Uterus (tissue), 4 donors: ENCODE data around the gene LUC7L2. TPM values are rescaled to one million over a fixed set of nuclear protein-coding genes. Genes with fewer than 3 reads are reported as not detected.
"Not testable (repeated sequence)": the region's sequence is repeated elsewhere in the genome, so short reads cannot be mapped to it uniquely, and the experiment has no call there.

Experiments used
- DNase-seq, 2 donors: peaks; one replicate each; pipeline ENCODE4 v3.0.0-alpha.2; 2019 to 2020
- H3K27ac ChIP-seq, 2 donors: fragments of 200-600 bp; sonication (generic); 1 replicate in 1 of 2; 2 replicates in 1 of 2; pipeline ENCODE4 v1.5.1; 2016 to 2018
- H3K27me3 ChIP-seq, 2 donors: fragments of 200-600 bp; sonication (generic); one replicate each; pipeline ENCODE4 v1.5.1; 2018 to 2019; ENCODE audit warnings: control low read depth in 1 of 2
- H3K36me3 ChIP-seq, 2 donors: fragments of 200-600 bp; sonication (generic); one replicate each; pipeline ENCODE4 v1.5.1; 2019; ENCODE audit warnings: control low read depth in 1 of 2
- H3K4me1 ChIP-seq, 2 donors: fragments of 200-600 bp; sonication (generic); one replicate each; pipeline ENCODE4 v1.5.1; 2018 to 2019; ENCODE audit warnings: control low read depth in 1 of 2
- H3K4me3 ChIP-seq, 2 donors: fragments of 200-600 bp; sonication (generic); 1 replicate in 1 of 2; 2 replicates in 1 of 2; pipeline ENCODE4 v1.5.1; 2018 to 2019; ENCODE audit warnings: mild to moderate bottlenecking in 1 of 2
- H3K9me3 ChIP-seq, 2 donors: fragments of 200-600 bp; sonication (generic); one replicate each; pipeline ENCODE4 v1.5.1; 2019; ENCODE audit warnings: control low read depth in 1 of 2
- POLR2A ChIP-seq, 2 donors: fragments of 450-650 bp; IDR thresholded peaks; one replicate each; pipeline ENCODE4 v1.6.1; 2016; ENCODE audit warnings: antibody characterized with exemption in 2 of 2, mild to moderate bottlenecking in 1 of 2, moderate library complexity in 1 of 2
- intact Hi-C: fragments of 100-400 bp; cut with DNase I; formaldehyde crosslinking; loops from one replicate; pipeline ENCODE4 v1.15.1; 2023; ENCODE audit warnings: low total_unique reads
- total RNA-seq, 4 donors: library from RNA; depleted of rRNA in 3 of 4; stranded (reverse); fragments of >200 nt in 3 of 4; gene quantifications; one replicate each; pipeline versions ENCODE4 v1.1.0 to v1.2.4, GENCODE V29; 2014 to 2023
- TF ChIP-seq, protein P1 (sequence below), 4 experiments: fragments of 200-600 bp in 2 of 4; fragments of 450-650 bp in 2 of 4; sonication (generic) in 2 of 4; IDR thresholded peaks; one replicate each; pipeline ENCODE4 v1.5.1; 2016 to 2019; ENCODE audit warnings: antibody characterized with exemption in 4 of 4, mild to moderate bottlenecking in 2 of 4, moderate library complexity in 1 of 4
- donor health status: DM: yes; HTN: yes; CAD: no.

LUC7L2 gene
- total RNA-seq, 4 donors from 2014 or later = 37.4 to 142 (median 72.6) TPM

DNA sequence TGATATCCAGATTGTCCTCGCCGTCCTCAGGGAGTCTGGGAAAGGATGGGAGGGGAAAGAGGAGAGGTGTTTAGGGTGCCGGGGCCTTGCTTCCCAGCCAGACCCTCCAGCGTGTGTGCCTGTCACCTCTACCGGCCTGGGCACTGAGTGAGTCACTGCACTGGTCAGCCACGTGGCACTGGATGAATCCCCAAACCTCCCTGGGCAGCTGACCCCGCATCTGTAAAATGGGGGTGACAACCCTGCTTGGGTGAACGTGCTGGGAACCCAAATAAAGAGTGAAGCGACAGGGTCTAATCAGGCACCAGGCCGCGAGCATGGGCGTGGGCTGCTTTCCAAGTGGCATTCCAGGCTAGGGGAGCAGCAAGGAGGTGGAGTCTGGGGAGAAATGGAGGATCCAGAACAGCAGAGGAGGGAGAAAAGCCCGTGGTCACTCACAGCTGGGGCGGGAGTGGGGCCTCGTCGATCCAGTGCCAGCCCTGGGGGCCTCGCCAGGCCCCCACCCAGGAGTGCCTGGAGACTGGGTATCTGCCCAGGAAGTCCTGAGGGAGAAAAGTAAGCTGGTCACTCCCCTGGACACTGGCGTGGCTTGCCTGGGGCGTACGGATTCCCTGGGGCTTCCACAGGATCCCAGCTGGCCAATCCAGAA, 94.1 kb downstream of the LUC7L2 start:
- Histone ChIP-seq H3K4me1 (no peaks in the 10 kb centered on the region), H3K4me3 (no peak overlapping the region), H3K36me3 (no peaks in the 10 kb centered on the region), H3K27me3 (no peaks in the 10 kb centered on the region), H3K9me3 (no peaks in the 10 kb centered on the region), H3K27ac (no peak overlapping the region)
- DNase-seq = no peak
- TF ChIP-seq, protein P1, sequence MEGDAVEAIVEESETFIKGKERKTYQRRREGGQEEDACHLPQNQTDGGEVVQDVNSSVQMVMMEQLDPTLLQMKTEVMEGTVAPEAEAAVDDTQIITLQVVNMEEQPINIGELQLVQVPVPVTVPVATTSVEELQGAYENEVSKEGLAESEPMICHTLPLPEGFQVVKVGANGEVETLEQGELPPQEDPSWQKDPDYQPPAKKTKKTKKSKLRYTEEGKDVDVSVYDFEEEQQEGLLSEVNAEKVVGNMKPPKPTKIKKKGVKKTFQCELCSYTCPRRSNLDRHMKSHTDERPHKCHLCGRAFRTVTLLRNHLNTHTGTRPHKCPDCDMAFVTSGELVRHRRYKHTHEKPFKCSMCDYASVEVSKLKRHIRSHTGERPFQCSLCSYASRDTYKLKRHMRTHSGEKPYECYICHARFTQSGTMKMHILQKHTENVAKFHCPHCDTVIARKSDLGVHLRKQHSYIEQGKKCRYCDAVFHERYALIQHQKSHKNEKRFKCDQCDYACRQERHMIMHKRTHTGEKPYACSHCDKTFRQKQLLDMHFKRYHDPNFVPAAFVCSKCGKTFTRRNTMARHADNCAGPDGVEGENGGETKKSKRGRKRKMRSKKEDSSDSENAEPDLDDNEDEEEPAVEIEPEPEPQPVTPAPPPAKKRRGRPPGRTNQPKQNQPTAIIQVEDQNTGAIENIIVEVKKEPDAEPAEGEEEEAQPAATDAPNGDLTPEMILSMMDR (IDR thresholded peaks at IDR 0.05) = no peak
- no peak for TF ChIP-seq POLR2A (IDR thresholded peaks at IDR 0.05)
- intact Hi-C loops = no loop called here

DNA sequence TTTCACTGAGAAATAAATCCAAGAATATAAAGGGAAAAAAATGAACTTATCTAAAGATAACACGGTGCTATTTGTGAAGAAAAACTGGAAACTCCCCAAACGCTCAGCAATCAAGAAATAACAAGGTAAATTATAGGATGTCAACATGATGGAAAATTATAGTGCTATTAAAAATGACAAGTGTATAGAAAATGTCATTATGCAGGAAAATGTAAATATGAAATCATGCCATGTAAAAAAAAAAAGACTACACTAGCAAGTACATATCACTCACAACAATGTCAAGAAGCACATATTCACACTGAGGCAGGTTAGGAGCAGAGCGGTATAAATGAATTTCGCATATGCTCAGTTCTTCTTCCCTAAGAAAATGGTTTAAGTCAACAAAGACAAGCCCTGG, 96.1 kb downstream of the LUC7L2 start:
- no peak overlapping the region for H3K4me3 ChIP-seq
- no peaks in the 10 kb centered on the region for H3K9me3 ChIP-seq
- no peak overlapping the region for H3K27ac ChIP-seq
- intact Hi-C loops = no loop called here
- H3K36me3 ChIP-seq = no peaks in the 10 kb centered on the region
- no peak for TF ChIP-seq POLR2A (IDR thresholded peaks at IDR 0.05)
- TF ChIP-seq, protein P1 (IDR thresholded peaks at IDR 0.05) = no peak
- no peaks in the 10 kb centered on the region for H3K27me3 ChIP-seq
- DNase-seq = no peak
- no peaks in the 10 kb centered on the region for H3K4me1 ChIP-seq

DNA sequence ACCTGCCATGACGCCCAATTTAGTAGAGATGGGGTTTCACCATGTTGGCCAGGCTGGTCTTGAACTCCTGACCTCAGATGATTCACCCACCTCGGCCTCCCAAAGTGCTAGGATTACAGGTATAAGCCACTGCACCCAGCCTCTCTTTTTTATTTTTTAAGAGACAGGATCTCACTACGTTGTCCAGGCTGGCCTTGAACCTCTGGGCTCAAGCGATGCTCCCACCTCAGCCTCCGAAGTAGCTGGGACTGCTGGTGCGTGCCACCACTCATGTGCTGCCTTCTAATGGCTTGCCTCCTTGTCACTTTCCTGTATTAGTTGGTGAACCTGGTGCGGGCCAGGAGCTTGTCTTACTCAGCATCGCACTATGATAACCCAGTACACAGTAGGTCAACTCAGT, 96.8 kb downstream of the LUC7L2 start:
- H3K27ac ChIP-seq = no peak overlapping the region
- TF ChIP-seq, protein P1 (IDR thresholded peaks at IDR 0.05) = no peak
- TF ChIP-seq POLR2A (IDR thresholded peaks at IDR 0.05) = no peak
- DNase-seq = no peak
- H3K27me3 ChIP-seq = no peaks in the 10 kb centered on the region
- no peaks in the 10 kb centered on the region for H3K9me3 ChIP-seq
- intact Hi-C loops = no loop called here
- H3K4me3 ChIP-seq = no peak overlapping the region
- H3K4me1 ChIP-seq = no peaks in the 10 kb centered on the region
- no peaks in the 10 kb centered on the region for H3K36me3 ChIP-seq

- Histone ChIP-seq H3K27ac (no peak overlapping the region), H3K9me3 (no peaks in the 10 kb centered on the region), H3K4me1 (no peaks in the 10 kb centered on the region), H3K36me3 (no peaks in the 10 kb centered on the region), H3K27me3 (no peaks in the 10 kb centered on the region), H3K4me3 (no peak overlapping the region)
- no peak for DNase-seq
- no peak for TF ChIP-seq POLR2A (IDR thresholded peaks at IDR 0.05)
- TF ChIP-seq, protein P1 (IDR thresholded peaks at IDR 0.05) = no peak
- intact Hi-C loops = no loop called here
Measured at GRCh38 chr7:139457153-139457946, 97.7 kb downstream of the LUC7L2 start.

GRCh38 chr7:139463421-139463820, 103.7 kb downstream of the LUC7L2 start:
- H3K27me3 ChIP-seq, H3K4me3 ChIP-seq, H3K9me3 ChIP-seq, intact Hi-C loops, H3K36me3 ChIP-seq, DNase-seq, H3K4me1 ChIP-seq, H3K27ac ChIP-seq: not testable (repeated sequence)

- H3K9me3 ChIP-seq, intact Hi-C loops, DNase-seq, H3K36me3 ChIP-seq, H3K27ac ChIP-seq, H3K27me3 ChIP-seq, H3K4me3 ChIP-seq, H3K4me1 ChIP-seq: not testable (repeated sequence)
Measured at GRCh38 chr7:139464511-139464910, 104.8 kb downstream of the LUC7L2 start.

DNA sequence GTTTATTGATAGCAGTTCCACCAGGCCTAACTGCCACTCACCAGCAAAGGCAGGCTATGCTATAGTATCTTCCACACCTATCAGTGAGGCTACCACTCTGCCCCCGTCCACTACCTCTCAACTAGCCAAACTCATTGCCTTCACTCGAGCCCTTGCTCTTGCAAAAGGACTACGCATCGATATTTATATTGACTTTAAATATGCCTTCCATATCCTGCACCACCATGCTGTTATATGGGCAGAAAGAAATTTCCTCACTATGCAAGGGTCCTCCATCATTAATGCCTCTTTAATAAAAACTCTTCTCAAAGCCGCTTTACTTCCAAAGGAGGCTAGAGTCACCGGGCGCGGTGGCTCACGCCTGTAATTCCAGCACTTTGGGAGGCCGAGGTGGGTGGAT, 105.4 kb downstream of the LUC7L2 start:
- H3K27me3 ChIP-seq, H3K4me3 ChIP-seq, intact Hi-C loops, H3K9me3 ChIP-seq, H3K36me3 ChIP-seq, H3K4me1 ChIP-seq, H3K27ac ChIP-seq, DNase-seq: not testable (repeated sequence)

- DNase-seq, H3K4me1 ChIP-seq, H3K36me3 ChIP-seq, H3K27me3 ChIP-seq, H3K4me3 ChIP-seq, intact Hi-C loops, H3K9me3 ChIP-seq, H3K27ac ChIP-seq: not testable (repeated sequence)
Measured at GRCh38 chr7:139467729-139468128, 108.0 kb downstream of the LUC7L2 start.

GRCh38 chr7:139468281-139468680, 108.6 kb downstream of the LUC7L2 start:
- H3K4me3 ChIP-seq, H3K27ac ChIP-seq, intact Hi-C loops, H3K36me3 ChIP-seq, H3K9me3 ChIP-seq, H3K27me3 ChIP-seq, H3K4me1 ChIP-seq, DNase-seq: not testable (repeated sequence)
